ENCODE results near the gene ZSCAN18.

Gene ZSCAN18

DNA sequence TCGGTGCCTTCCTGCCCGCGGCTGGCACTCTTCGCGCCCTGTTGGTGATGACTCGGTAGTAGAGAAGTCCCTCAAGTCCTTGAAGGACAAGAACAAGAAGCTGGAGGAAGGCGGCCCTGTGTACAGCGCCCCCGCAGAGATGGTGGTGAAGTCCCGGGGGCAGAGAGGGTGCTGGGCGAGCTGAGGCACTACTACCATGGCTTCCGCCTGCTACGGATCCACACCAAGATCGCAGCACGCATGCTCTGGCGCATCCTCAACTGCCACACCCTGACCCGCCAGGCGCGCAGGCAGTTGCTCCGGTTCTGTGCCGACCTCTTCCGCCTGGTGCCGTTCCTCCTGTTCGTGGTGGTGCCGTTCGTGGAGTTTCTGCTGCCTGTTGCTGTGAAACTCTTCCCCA, 53.1 kb downstream of the ZSCAN18 start:
- TF ChIP-seq, protein P1, sequence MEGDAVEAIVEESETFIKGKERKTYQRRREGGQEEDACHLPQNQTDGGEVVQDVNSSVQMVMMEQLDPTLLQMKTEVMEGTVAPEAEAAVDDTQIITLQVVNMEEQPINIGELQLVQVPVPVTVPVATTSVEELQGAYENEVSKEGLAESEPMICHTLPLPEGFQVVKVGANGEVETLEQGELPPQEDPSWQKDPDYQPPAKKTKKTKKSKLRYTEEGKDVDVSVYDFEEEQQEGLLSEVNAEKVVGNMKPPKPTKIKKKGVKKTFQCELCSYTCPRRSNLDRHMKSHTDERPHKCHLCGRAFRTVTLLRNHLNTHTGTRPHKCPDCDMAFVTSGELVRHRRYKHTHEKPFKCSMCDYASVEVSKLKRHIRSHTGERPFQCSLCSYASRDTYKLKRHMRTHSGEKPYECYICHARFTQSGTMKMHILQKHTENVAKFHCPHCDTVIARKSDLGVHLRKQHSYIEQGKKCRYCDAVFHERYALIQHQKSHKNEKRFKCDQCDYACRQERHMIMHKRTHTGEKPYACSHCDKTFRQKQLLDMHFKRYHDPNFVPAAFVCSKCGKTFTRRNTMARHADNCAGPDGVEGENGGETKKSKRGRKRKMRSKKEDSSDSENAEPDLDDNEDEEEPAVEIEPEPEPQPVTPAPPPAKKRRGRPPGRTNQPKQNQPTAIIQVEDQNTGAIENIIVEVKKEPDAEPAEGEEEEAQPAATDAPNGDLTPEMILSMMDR (IDR thresholded peaks at IDR 0.05; ENCODE audit: insufficient read depth, low read length, poor library complexity, severe bottlenecking): no peak
- DNase-seq (ENCODE audit: extremely low read depth, insufficient read length): no peak

DNA sequence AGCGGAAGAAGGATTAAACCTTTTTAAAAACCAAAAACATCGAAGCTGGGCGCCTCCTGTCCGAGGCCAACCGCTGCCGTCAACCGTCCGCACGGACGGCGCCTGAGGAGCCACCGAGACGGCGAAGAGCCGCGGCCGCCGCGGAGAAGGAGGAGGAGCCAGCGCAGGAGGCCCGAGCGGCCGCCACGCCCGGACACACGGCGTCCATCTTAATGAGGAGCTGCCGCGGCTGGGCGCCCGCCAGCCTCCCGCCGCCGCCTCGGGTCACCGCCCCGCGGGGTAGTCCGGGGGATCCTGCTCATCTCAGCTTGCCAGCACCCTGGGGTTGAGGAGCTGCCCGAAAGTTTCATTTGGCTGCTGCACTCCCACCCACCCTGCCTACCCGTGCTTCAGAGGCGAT, 53.6 kb downstream of the ZSCAN18 start:
- TF ChIP-seq, protein P1 (IDR thresholded peaks at IDR 0.05; ENCODE audit: insufficient read depth, low read length, poor library complexity, severe bottlenecking): no peak
- Histone ChIP-seq H3K36me3 (ENCODE audit: control insufficient read depth, insufficient read depth, low read length) (no peaks in the 10 kb centered on the region), H3K4me3 (replicated peaks; ENCODE audit: low read depth, low read length) (no peak overlapping the region), H3K27me3 (replicated peaks; ENCODE audit: control insufficient read depth, insufficient read depth, low read length) (no peaks in the 10 kb centered on the region)
- DNase-seq (ENCODE audit: extremely low read depth, insufficient read length): no peak

More for the DNA sequence above, 53.1 kb downstream of the ZSCAN18 start:
- H3K4me3 ChIP-seq (replicated peaks; ENCODE audit: low read depth, low read length): no peak overlapping the region
- H3K27me3 ChIP-seq (replicated peaks; ENCODE audit: control insufficient read depth, insufficient read depth, low read length): no peaks in the 10 kb centered on the region
- no peaks in the 10 kb centered on the region for H3K36me3 ChIP-seq (ENCODE audit: control insufficient read depth, insufficient read depth, low read length)

DNA sequence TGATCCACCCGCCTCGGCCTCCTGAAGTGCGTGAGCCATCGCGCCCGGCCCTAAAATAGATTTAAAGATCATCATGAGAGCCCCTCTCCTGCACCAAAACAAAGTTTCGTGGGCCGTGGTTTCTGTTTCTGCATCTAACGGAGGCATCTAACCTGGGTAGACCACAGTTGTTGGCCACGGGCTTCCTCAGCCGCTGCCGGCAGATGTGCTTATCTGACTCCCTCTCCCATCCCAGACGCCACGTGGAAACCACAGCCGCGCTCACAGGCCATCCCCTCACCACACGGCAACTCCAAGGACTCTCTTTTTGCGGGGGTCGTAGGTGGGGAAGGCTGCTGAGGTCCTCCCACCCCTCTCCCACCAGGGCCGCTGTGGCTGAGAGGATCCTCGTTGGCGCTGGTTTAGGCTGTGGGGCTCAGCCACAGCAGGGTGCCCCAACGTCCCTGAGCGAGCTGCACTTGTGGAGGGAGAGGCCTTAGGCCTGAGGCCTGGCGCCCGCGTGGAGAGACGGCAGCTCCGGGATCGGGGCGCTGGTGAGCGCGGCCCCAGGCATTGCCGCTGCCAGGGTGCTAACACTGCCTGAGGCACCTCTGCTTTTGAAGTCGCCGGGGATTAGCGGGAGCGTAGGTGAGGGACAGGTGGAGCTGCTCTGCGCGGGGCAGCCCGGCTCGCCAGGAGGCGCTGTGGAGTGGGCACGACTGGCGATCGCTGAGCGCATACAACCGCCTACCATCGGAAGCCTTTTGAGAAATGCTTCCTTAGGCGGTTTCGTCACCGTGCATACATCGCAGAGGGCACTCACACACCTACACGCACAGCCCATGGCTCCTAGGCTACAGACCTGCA, 55.3 kb downstream of the ZSCAN18 start:
- Histone ChIP-seq H3K27me3 (replicated peaks; ENCODE audit: control insufficient read depth, insufficient read depth, low read length) (no peaks in the 10 kb centered on the region), H3K36me3 (ENCODE audit: control insufficient read depth, insufficient read depth, low read length) (no peaks in the 10 kb centered on the region), H3K4me3 (replicated peaks; ENCODE audit: low read depth, low read length) (no peak overlapping the region)
- no peak for DNase-seq (ENCODE audit: extremely low read depth, insufficient read length)
- TF ChIP-seq, protein P1 (IDR thresholded peaks at IDR 0.05; ENCODE audit: insufficient read depth, low read length, poor library complexity, severe bottlenecking): no peak

DNA sequence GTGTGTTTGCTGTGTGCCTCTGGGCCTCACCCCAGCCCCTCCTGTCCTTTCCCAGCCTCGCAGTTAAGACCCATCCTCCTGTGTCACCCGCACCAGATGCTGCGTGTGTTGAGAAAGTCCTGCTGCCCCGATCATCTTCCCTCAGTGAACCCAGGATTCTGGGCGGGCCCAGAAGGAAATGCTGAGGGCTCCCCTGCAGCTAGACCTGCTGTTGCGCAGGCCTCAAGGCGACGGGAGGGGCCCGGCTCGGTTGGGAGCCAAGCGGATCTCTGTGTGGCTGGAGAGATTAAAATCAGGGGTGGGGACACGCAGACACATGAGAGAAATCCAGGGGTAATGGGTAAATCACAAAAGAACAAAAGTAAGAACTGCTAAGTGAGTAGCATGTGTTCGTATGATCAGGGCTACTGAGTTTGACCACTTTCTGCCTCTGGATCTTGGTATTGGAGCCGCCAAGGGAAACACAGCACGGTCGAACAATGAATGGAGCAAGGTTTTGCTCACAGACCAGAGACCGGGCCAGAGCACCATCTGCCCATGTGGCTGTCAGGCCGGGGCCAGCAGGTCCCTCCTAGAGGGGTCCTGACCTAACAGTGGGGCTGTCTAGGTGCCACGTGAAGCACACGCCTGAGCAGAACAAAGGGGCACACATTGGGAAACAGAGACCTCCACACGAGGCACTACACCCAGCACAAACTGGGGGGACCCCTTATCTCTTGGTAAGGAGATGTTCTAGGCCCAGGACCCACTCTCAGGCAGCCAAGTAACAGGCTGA, 57.1 kb downstream of the ZSCAN18 start:
- Histone ChIP-seq H3K4me3 (replicated peaks; ENCODE audit: low read depth, low read length) (no peak overlapping the region), H3K27me3 (replicated peaks; ENCODE audit: control insufficient read depth, insufficient read depth, low read length) (no peaks in the 10 kb centered on the region), H3K36me3 (ENCODE audit: control insufficient read depth, insufficient read depth, low read length) (no peaks in the 10 kb centered on the region)
- DNase-seq (ENCODE audit: extremely low read depth, insufficient read length): no peak
- TF ChIP-seq, protein P1 (IDR thresholded peaks at IDR 0.05; ENCODE audit: insufficient read depth, low read length, poor library complexity, severe bottlenecking): no peak

DNA sequence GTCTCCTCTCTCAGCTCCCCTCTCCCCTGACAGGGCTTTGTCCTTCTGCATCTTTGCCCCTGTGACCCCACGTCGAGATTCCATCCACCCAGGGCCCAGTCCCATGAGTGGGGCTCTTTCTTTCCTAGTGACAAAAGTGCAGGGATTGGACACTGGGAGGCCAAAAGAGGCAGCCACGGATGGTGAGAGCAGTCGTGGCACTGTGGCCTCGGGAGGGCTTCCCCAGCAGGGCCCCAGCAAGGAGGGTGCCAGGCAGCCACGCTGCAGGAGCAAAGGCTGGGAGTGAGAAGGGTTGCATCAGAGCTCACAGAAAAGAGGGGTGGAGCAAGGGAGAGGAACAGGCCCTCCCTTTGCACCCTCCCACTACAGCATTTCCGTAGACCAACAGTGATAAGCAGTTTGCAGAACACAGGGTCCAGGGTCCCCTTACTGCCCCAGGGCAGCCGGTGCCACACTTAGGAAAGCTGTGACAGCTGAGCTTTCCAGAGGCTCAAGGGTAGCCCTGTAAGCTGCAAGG, 59.3 kb downstream of the ZSCAN18 start:
- no peak for DNase-seq (ENCODE audit: extremely low read depth, insufficient read length)
- TF ChIP-seq, protein P1 (IDR thresholded peaks at IDR 0.05; ENCODE audit: insufficient read depth, low read length, poor library complexity, severe bottlenecking): no peak
- no peaks in the 10 kb centered on the region for H3K27me3 ChIP-seq (replicated peaks; ENCODE audit: control insufficient read depth, insufficient read depth, low read length)
- H3K36me3 ChIP-seq (ENCODE audit: control insufficient read depth, insufficient read depth, low read length): no peaks in the 10 kb centered on the region
- H3K4me3 ChIP-seq (replicated peaks; ENCODE audit: low read depth, low read length): no peak overlapping the region
